ENCODE measurements around the gene DCAF11.

The DCAF11 gene

GRCh38 chr14:24143511-24143910 is 28.9 kb downstream of the DCAF11 start:
- DNase-seq: no peak

GRCh38 chr14:24144451-24144850 is 29.9 kb downstream of the DCAF11 start:
- DNase-seq: no peak

GRCh38 chr14:24145219-24145618 is 30.6 kb downstream of the DCAF11 start:
- DNase-seq: no peak

- DNase-seq: no peak
These were observed 31.3 kb downstream of the DCAF11 start for GRCh38 chr14:24145690-24146452.

- DNase-seq: peak; percentile 92
These were observed 31.9 kb downstream of the DCAF11 start, which contains the start of gene PSME2 for GRCh38 chr14:24146453-24146977. PSME2 (minus strand) TSS chr14:24146610; CDS start chr14:24146581, 29 bp downstream.

GRCh38 chr14:24146978-24147760 is 32.6 kb downstream of the DCAF11 start, which contains the start of gene RNF31:
RNF31 (plus strand) TSS chr14:24147498; CDS start chr14:24147699, 201 bp downstream.
- DNase-seq: peak; percentile 97

GRCh38 chr14:24147761-24148428 is 33.3 kb downstream of the DCAF11 start:
- no peak for DNase-seq

GRCh38 chr14:24149302-24149969 is 34.9 kb downstream of the DCAF11 start:
- DNase-seq: no peak

- DNase-seq: no peak
These were observed 35.5 kb downstream of the DCAF11 start for GRCh38 chr14:24150061-24150460.

- no peak for DNase-seq
These were observed 36.0 kb downstream of the DCAF11 start for GRCh38 chr14:24150567-24150966.

GRCh38 chr14:24150993-24151392 is 36.4 kb downstream of the DCAF11 start:
- DNase-seq: no peak

- no peak for DNase-seq
These were observed 37.0 kb downstream of the DCAF11 start for GRCh38 chr14:24151404-24152080.

- DNase-seq: no peak
These were observed 40.5 kb downstream of the DCAF11 start for GRCh38 chr14:24155100-24155499.

- DNase-seq: no peak
These were observed 42.3 kb downstream of the DCAF11 start for GRCh38 chr14:24156840-24157239.

GRCh38 chr14:24157331-24157730 is 42.8 kb downstream of the DCAF11 start:
- DNase-seq: no peak

GRCh38 chr14:24159777-24160498 is 45.4 kb downstream of the DCAF11 start:
- DNase-seq: no peak

- no peak for DNase-seq
These were observed 45.9 kb downstream of the DCAF11 start for GRCh38 chr14:24160499-24160849.

GRCh38 chr14:24160850-24161804 is 46.5 kb downstream of the DCAF11 start, which contains the start of gene IRF9:
IRF9 (plus strand) TSS chr14:24161265; CDS start chr14:24162145, 880 bp downstream.
- DNase-seq: peak; percentile 96

- DNase-seq: no peak
These were observed 47.5 kb downstream of the DCAF11 start for GRCh38 chr14:24162093-24162492.

- no peak for DNase-seq
These were observed 50.0 kb downstream of the DCAF11 start for GRCh38 chr14:24164518-24164991.

Measured in CD4-positive, alpha-beta T cell treated with Interferon gamma for 1 hour (primary cell).